MM.1S (cell line): Measurements from ENCODE around the gene EFNA4.
A peak's percentile ranks its signal among the peaks of the same experiment; 100 is the strongest.

Experiments used
- DNase-seq: peaks from one replicate; pipeline ENCODE4 v3.0.0-alpha.2; 2015
- H2AFZ ChIP-seq: fragments of 300-600 bp; sonication (generic); 2 replicates; pipeline ENCODE4 v1.6.0; 2016; ENCODE audit warnings: antibody characterized with exemption, low read length
- H3F3A ChIP-seq: fragments of 300-600 bp; sonication (generic); 2 replicates; pipeline ENCODE4 v1.6.1; 2016; ENCODE audit warnings: mild to moderate bottlenecking, antibody characterized with exemption, low read length, moderate library complexity, mixed read lengths; ENCODE audit not compliant: insufficient read depth
- H3K27ac ChIP-seq: fragments of 300-600 bp; sonication (generic); 2 replicates; pipeline ENCODE4 v1.5.1; 2016; ENCODE audit warnings: mild to moderate bottlenecking, low read length
- H3K27me3 ChIP-seq: fragments of 300-600 bp; sonication (generic); replicated peaks from 2 replicates; pipeline ENCODE4 v1.6.0; 2016; ENCODE audit warnings: low read length; ENCODE audit not compliant: insufficient read depth
- H3K36me3 ChIP-seq: fragments of 300-600 bp; sonication (generic); replicated peaks from 2 replicates; pipeline ENCODE4 v1.6.1; 2016; ENCODE audit warnings: mild to moderate bottlenecking, low read length, mixed read lengths; ENCODE audit not compliant: insufficient read depth
- H3K4me1 ChIP-seq: fragments of 300-600 bp; sonication (generic); 2 replicates; pipeline ENCODE4 v1.6.1; 2016; ENCODE audit warnings: low read length, mixed read lengths
- H3K4me2 ChIP-seq: fragments of 300-600 bp; sonication (generic); 2 replicates; pipeline ENCODE4 v1.6.0; 2016; ENCODE audit warnings: low read depth, low read length
- H3K4me3 ChIP-seq: fragments of 300-600 bp; sonication (generic); 2 replicates; pipeline ENCODE4 v1.5.1; 2016; ENCODE audit warnings: low read length, mixed read lengths
- H3K79me2 ChIP-seq: fragments of 300-600 bp; sonication (generic); 2 replicates; pipeline ENCODE4 v1.6.1; 2016; ENCODE audit warnings: mixed run types, low read length, mixed read lengths
- H3K9ac ChIP-seq: fragments of 300-600 bp; sonication (generic); 2 replicates; pipeline ENCODE4 v1.6.1; 2016; ENCODE audit warnings: low read length, mixed read lengths
- H3K9me2 ChIP-seq: fragments of 300-600 bp; sonication (generic); replicated peaks from 2 replicates; pipeline ENCODE4 v1.6.1; 2016; ENCODE audit warnings: mild to moderate bottlenecking, low read length, mixed read lengths; ENCODE audit not compliant: insufficient read depth
- H3K9me3 ChIP-seq: fragments of 300-600 bp; sonication (generic); replicated peaks from 2 replicates; pipeline ENCODE4 v1.6.1; 2016; ENCODE audit warnings: mild to moderate bottlenecking, low read length, mixed read lengths; ENCODE audit not compliant: insufficient read depth
- H4K20me1 ChIP-seq: fragments of 300-600 bp; sonication (generic); 2 replicates; pipeline ENCODE4 v1.6.1; 2016; ENCODE audit warnings: mild to moderate bottlenecking, low read length, moderate library complexity, mixed read lengths; ENCODE audit not compliant: insufficient read depth
- EZH2 ChIP-seq: fragments of 300-600 bp; sonication (generic); optimal IDR thresholded peaks from 2 replicates; pipeline ENCODE3; 2017; ENCODE audit warnings: low read depth, mild to moderate bottlenecking, antibody characterized with exemption, low read length, mixed read lengths
- EZH2phosphoT487 ChIP-seq: fragments of 300-600 bp; sonication (generic); IDR thresholded peaks from 2 replicates; pipeline ENCODE4 v1.6.1; 2018; ENCODE audit warnings: antibody characterized with exemption, low read length
- TF ChIP-seq, protein P1 (sequence below): fragments of 300-600 bp; sonication (generic); IDR thresholded peaks from 2 replicates; pipeline ENCODE4 v1.5.1; 2016; ENCODE audit warnings: antibody characterized with exemption, low read length, mixed read lengths

The EFNA4 gene

DNA sequence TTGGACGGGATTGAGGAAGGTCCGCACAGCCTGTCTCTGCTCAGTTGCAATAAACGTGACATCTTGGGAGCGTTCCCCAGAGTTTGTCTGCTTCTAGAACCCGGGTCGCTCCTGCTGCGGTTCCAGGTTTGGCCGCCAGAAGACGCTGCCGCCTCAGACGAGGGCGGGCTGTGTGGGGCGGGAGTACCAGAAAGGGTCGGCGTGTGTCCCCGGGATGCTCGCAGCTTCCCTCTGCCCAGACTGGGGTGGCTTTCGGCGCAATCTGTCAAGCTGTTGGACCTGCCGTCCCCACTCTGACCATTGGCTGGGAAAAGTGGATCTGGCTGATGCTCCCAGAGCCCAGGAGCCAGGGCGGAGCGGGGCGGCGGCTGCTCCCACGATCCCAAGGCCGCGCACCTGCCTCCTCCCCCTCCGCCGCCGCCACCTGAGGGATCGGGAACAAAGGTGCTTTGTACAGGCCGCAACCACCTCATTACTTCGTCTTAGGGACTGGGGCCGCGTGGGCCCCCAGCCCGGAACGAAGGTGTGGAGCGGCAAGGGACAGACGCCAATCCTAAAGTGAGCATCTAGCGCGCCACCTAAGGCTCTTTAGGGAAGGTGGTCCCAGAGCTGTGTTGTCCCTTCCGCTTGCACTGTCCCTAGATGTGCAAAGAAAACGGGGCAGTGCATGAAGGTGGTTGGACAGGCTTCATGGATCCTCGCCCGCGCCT is 683 bp upstream of the EFNA4 start:
- Histone ChIP-seq H2AFZ (peak overlapping the region; percentile 72), H3K4me3 (peak overlapping the region; percentile 74), H3K27me3 (no peaks in the 10 kb centered on the region), H4K20me1 (no peaks in the 10 kb centered on the region), H3F3A (peaks cover 17% of the 10 kb centered on the region), H3K79me2 (0 out of 2 replicates have a peak, but pooled peaks cover 8% of the 10 kb centered on the region), H3K9me3 (no peaks in the 10 kb centered on the region), H3K36me3 (peaks cover 2% of the 10 kb centered on the region; the same call in 1 of the 2 replicates), H3K4me2 (peak overlapping the region; percentile 96), H3K9me2 (no peaks in the 10 kb centered on the region), H3K9ac (no peak overlapping the region; the same call in 1 of the 2 replicates), H3K4me1 (peaks cover 13% of the 10 kb centered on the region), H3K27ac (no peak overlapping the region)
- TF ChIP-seq EZH2 (no peak), EZH2phosphoT487 (no peak)
- TF ChIP-seq, protein P1, sequence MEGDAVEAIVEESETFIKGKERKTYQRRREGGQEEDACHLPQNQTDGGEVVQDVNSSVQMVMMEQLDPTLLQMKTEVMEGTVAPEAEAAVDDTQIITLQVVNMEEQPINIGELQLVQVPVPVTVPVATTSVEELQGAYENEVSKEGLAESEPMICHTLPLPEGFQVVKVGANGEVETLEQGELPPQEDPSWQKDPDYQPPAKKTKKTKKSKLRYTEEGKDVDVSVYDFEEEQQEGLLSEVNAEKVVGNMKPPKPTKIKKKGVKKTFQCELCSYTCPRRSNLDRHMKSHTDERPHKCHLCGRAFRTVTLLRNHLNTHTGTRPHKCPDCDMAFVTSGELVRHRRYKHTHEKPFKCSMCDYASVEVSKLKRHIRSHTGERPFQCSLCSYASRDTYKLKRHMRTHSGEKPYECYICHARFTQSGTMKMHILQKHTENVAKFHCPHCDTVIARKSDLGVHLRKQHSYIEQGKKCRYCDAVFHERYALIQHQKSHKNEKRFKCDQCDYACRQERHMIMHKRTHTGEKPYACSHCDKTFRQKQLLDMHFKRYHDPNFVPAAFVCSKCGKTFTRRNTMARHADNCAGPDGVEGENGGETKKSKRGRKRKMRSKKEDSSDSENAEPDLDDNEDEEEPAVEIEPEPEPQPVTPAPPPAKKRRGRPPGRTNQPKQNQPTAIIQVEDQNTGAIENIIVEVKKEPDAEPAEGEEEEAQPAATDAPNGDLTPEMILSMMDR: peak; percentile 97
- peak; percentile 77 for DNase-seq

DNA sequence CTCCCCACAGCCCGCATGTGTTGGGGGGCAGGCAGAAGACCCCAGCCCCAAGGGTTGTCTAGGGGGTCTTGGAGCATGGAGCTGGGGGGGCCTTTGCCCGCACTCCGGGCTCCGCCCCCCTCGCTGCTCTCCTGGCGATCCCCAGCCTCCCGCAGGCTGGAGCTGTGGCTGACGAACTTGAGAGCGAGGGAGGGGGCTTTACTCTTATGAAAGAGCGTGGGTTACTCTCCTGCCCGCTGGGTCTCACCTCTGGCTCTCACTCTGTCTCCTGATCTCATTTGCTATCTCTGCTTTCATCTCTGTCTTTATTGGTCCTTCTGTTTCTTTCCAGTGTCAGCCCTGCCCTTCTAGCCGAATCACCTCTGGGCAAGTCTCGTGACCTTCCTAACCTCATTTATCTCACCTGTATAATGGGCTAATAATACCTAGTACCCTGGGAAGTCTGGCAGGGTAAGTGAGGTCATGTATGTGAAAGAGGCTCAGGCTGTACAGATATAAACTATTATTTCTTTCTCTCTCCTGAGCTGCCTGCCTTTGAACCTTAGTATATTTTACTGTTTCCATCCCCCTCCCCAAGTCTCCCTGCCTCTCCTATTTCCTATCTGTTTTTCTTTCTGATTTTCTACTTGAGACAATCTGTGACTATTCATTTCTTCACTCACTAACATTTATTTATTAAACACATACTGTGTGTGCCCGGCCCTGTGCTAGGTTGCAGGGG is 731 bp downstream of the EFNA4 start:
- H3K9ac ChIP-seq: peak overlapping the region; percentile 52; the same call in 1 of the 2 replicates
- H3K27me3 ChIP-seq: no peaks in the 10 kb centered on the region
- TF ChIP-seq EZH2phosphoT487 (no peak), EZH2 (no peak)
- TF ChIP-seq, protein P1: no peak
- H3K4me3 ChIP-seq: peak overlapping the region; percentile 74
- 0 out of 2 replicates have a peak, but pooled peaks cover 8% of the 10 kb centered on the region for H3K79me2 ChIP-seq
- no peaks in the 10 kb centered on the region for H3K36me3 ChIP-seq
- no peaks in the 10 kb centered on the region for H3K9me3 ChIP-seq
- H2AFZ ChIP-seq: peak overlapping the region; percentile 72
- peaks cover 13% of the 10 kb centered on the region for H3K4me1 ChIP-seq
- no peaks in the 10 kb centered on the region for H4K20me1 ChIP-seq
- peaks cover 17% of the 10 kb centered on the region for H3F3A ChIP-seq
- no peak overlapping the region for H3K27ac ChIP-seq
- H3K4me2 ChIP-seq: peak overlapping the region; percentile 96
- peak; percentile 47 for DNase-seq
- no peaks in the 10 kb centered on the region for H3K9me2 ChIP-seq

DNA sequence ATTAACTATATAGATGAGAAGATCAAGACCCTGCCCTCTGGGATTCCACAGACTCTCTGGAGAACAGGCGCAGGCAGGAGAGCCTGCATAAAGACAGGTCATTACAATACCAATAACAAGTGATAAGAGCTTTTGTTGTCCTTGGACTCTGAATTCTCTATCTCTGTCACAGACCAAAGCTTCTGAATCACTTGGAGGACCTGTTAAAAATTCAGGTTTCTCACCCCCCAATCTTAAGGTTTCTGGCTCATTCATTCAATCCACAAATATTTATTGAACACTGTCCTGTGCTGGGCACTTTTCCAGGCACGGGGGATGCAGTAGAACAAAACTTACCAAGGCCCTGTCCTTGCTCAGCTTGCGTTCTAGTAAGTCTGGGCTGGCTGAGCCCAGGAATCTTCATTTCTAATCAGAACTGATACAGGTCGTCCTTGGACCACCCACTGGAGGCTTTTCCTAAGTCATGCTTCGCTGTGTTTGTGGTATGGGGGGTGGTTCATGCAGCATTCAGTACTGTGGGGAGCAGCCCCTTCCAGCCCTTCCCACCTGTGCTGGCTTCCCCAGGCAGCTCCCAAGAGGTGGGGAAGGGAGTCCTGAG is 1.4 kb downstream of the EFNA4 start:
- no peak for DNase-seq
- no peak overlapping the region for H3K4me2 ChIP-seq
- H3K9me2 ChIP-seq: no peaks in the 10 kb centered on the region
- H3K27ac ChIP-seq: no peak overlapping the region
- H3K36me3 ChIP-seq: no peaks in the 10 kb centered on the region
- H3K9me3 ChIP-seq: no peaks in the 10 kb centered on the region
- no peak for TF ChIP-seq EZH2
- TF ChIP-seq, protein P1: no peak
- no peak for TF ChIP-seq EZH2phosphoT487
- no peaks in the 10 kb centered on the region for H3K27me3 ChIP-seq
- H3K4me1 ChIP-seq: peaks cover 13% of the 10 kb centered on the region
- H3F3A ChIP-seq: peaks cover 17% of the 10 kb centered on the region
- 0 out of 2 replicates have a peak, but pooled peaks cover 8% of the 10 kb centered on the region for H3K79me2 ChIP-seq
- H4K20me1 ChIP-seq: no peaks in the 10 kb centered on the region
- H3K9ac ChIP-seq: no peak overlapping the region
- no peak overlapping the region for H2AFZ ChIP-seq
- no peak overlapping the region for H3K4me3 ChIP-seq
